NCI-H2196 (cell line): ENCODE measurements around the gene CCNO.

Source experiments
- DNase-seq: peaks from one replicate; lab custom pipeline; 2025; ENCODE audit not compliant: unreplicated experiment; lab: John Stamatoyannopoulos, UW

The CCNO gene

GRCh38 chr5:55232985-55233928 is at the start of gene CCNO:
Gene CCNO, minus strand, starts transcription at chr5:55233608. Its CDS starts 85 bp downstream, at chr5:55233523.
- DNase-seq = peak; percentile 74

GRCh38 chr5:55278778-55279177 is 45.4 kb upstream of the CCNO start:
- no peak for DNase-seq

GRCh38 chr5:55276771-55277170 is 43.4 kb upstream of the CCNO start:
- no peak for DNase-seq

- no peak for DNase-seq
Observed at GRCh38 chr5:55258339-55258738, 24.9 kb upstream of the CCNO start.

GRCh38 chr5:55254802-55255201 is 21.4 kb upstream of the CCNO start:
- no peak for DNase-seq

DNA sequence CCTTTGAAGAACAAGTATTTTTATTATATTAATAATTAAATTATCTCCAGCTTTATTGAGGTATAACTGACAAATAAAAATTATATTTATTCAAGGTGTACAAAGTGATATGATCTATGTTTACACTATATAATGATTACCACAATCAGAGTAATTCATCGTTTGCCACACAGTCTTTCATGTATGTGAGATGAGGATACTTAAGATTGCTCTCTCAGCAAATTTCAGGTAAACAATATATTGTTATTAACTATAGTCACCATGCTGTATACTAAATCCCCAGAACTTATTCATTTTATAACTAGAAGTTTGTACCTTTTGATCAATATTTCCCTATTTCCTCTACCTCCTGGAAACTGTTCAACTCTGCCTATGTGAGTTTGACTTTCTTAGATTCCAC is 16.7 kb upstream of the CCNO start:
- DNase-seq = no peak

- peak; percentile 62 for DNase-seq
Observed at GRCh38 chr5:55241746-55242145, 8.3 kb upstream of the CCNO start.

DNA sequence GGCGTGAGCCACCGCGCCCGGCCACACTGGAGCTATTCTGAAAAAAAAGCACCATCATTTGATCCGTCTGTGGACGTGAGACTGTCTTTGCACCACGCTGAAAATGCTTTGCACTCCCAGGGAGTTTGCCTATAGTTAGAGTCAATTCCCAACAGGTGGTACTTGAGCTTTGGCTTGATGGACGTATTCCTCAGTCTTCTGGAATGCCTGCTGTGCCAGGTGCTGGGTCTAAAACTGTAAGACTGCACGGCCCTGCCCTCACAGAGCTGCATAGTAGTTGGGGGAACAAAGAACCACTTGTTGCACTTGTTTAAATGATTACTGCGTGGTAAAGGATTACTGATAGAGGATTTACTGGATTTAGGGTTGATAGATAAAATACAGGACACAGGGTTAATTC is 3.4 kb upstream of the CCNO start:
- no peak for DNase-seq

- peak; percentile 5 for DNase-seq
Observed at GRCh38 chr5:55234121-55234700, 803 bp upstream of the CCNO start.

GRCh38 chr5:55232271-55232984 is 980 bp downstream of the CCNO start:
- peak; percentile 44 for DNase-seq

GRCh38 chr5:55231919-55232270 is 1.5 kb downstream of the CCNO start:
- DNase-seq = no peak

GRCh38 chr5:55231029-55231918 is 2.1 kb downstream of the CCNO start:
- no peak for DNase-seq

GRCh38 chr5:55230086-55230629 is 3.2 kb downstream of the CCNO start:
- DNase-seq = no peak

DNA sequence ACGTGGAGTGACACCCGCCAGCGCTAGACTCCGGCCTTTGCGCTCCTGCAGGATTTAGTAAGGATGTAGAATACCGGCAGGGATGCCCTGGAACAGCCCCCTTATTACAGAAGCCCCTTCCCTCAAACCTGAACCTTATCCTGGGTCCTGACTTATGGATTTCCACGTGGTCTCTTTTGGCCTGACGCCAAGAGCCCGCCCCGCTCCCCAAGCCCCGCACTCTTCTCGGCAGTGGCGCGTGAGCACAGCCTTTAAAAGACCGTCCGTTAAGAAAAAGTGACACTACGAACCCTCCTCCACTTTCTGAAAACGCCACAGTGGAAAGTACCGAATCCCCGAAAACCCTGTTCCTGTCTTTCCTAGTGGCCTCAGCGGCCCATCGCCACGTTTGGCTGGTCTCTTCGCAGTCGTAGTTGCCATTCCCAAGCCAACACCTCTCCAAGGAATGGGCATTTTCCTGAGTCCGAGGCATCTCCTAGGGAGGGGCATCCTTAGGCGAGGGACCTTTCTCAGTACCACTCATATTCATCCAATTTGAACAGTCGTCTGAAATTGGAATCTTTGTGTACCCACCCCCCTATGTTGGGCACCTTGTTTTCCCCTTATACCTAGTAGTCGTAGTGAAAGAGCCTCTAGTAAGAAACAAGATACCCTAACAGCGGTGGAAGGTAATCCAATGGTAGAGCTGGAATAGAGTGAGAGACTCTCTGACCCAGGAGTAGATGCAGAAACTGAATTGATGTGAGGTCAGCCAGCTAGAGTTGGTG is 5.6 kb downstream of the CCNO start:
- DNase-seq = no peak

GRCh38 chr5:55226934-55227663 is 6.3 kb downstream of the CCNO start, which contains the start of gene MCIDAS:
Gene MCIDAS, minus strand, starts transcription at chr5:55227315. Its CDS starts 177 bp downstream, at chr5:55227138.
- peak; percentile 34 for DNase-seq

DNA sequence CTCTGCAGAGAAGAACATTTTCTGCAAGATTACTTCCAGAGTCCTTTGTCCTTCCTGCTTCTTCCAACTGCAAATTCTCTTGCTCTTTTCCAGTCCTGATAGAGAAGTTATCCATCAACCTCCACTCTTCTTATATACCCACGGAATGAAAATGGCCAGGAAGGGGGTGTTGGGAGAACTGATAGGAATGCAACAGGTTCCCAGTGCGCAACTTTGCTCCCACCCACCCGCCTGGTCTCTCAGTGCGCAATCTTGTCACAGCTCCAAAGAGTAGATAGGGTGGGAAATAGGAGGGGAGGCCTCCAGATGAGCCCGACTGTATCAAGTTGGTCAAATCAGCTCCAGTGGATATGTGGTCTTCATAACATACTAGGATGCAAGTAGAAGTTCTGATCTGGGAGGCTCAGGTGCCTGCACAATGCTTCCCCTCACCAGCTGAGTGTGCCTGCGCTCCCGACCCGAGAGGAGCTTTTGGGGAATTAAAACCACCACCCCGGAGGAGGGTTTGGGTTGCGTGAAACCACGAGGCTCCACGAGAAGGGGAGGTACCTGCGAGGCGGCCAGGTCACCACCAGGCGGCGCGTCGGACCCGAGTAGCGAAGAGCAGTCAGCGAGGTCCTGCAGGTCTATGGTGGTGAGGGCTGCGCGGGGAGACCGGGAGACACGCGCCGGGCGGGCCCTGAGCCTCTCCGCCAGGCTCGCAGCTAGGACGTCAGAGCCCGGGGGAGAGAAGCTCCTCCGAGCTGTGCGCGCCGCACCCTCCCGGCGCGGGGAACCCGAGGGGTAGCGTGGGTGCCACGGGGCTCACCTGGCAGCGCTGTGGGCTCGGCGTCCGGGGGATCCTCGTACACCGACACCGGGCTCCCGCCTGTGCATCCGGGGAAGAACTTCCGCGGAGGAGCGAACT is 7.1 kb downstream of the CCNO start:
- peak; percentile 68 for DNase-seq

DNA sequence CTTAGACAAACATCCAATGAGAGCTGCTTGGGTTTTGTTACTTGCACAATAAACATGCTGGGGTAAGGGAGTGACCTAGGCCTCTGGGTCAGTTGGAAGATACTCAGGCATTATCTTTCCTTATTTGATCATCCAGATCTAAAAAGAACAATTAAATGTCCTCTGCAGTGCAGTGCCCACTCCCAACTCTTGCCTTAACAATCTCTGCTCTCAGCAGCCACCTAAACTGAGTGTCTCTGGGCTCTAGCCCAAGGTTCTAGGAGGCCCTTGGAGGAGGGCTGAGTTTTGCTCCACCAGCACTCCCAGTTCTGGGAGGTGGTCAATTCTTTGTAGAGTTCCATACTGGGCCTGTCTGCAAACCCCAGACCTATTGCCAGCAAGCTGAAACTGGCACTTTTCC is 8.1 kb downstream of the CCNO start:
- no peak for DNase-seq

DNA sequence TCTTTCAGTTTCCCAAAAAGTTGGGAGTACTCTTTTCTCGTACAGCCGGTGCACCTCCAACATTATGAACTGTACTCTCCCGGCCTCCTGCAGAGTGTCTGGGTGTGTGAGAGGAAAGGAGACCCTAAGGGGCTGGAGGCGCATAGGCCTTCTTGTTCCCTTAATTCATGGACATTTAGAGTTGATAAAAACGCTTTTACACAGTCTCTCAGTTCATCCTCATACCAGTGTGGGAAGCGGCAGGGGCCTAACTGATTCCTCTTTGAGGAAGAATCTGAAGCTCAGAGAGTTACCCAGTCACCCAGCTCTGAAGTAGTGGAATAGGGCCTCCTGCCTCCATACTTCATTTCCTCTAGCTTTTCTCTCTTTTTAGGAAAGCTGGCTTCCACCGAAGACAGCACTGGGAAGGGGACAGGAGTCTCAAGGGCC is 9.6 kb downstream of the CCNO start:
- DNase-seq = no peak
